ENCODE data around the gene SND1.
"Not testable (repeated sequence)": the region's sequence is repeated elsewhere in the genome, so short reads cannot be mapped to it uniquely, and the experiment has no call there.

DNA sequence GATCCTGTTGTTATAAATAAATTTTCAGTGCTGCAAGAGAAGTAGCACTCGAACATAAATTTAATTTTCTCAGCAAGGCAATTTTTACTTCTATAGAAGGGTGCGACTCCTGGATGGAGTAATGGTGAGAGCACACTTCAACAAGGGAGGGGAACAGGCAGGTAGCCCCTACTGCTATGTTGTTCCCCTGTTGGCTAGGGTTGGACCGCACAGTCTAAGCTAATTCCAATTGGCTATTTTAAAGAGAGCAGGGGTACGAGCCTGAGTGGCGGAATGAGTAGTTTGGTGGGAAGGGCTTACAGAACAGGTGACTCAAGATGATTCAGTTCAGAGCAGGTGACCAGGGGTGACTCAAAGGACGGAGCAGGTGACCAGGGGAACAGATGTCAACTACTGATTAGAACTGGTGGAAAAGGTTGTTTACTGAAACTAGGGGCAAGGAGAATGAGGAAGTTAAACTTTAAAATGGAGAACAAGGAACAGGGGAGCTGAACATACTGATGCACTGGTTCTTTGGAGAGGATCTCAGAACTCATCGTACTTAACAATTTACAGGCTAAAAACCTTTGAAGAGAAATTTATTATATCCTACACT lies 185.9 kb downstream of the SND1 start:
- not testable (repeated sequence) for TF ChIP-seq PATZ1 (CRISPR knock-in tag; IDR thresholded peaks at IDR 0.05; ENCODE audit: borderline replicate concordance); RARB (CRISPR knock-in tag; IDR thresholded peaks at IDR 0.05); TCF4 (CRISPR knock-in tag; IDR thresholded peaks at IDR 0.05; ENCODE audit: borderline replicate concordance); ZFP3 (CRISPR knock-in tag; IDR thresholded peaks at IDR 0.05)
